Hematopoietic multipotent progenitor cell treated with erythropoietin and hydrocortisone succinate and interleukin-3 and kit ligand, for 15 days (in vitro differentiated cells): ENCODE measurements around the gene MCTS1.
A peak's percentile ranks its signal among the peaks of the same experiment; 100 is the strongest.
"Not testable (repeated sequence)": the region's sequence is repeated elsewhere in the genome, so short reads cannot be mapped to it uniquely, and the experiment has no call there.

Experiments used
- DNase-seq: peaks from one replicate; pipeline ENCODE4 v3.0.0-alpha.2; 2015; ENCODE audit warnings: low spot score

MCTS1 gene

GRCh38 chrX:120629667-120630537 is 26.0 kb downstream of the MCTS1 start, which contains the start of gene C1GALT1C1:
C1GALT1C1 (minus strand) TSS chrX:120630054; CDS start chrX:120627166, 2,888 bp downstream.
- DNase-seq = peak; percentile 92

GRCh38 chrX:120638619-120639018 is 34.7 kb downstream of the MCTS1 start:
- DNase-seq = no peak

GRCh38 chrX:120642871-120643270 is 39.0 kb downstream of the MCTS1 start:
- no peak for DNase-seq

GRCh38 chrX:120647127-120647526 is 43.2 kb downstream of the MCTS1 start:
- no peak for DNase-seq

- DNase-seq = not testable (repeated sequence)
Observed at GRCh38 chrX:120652256-120652655, 48.4 kb downstream of the MCTS1 start.

GRCh38 chrX:120653000-120653399 is 49.1 kb downstream of the MCTS1 start:
- DNase-seq = no peak

GRCh38 chrX:120660637-120661036 is 56.7 kb downstream of the MCTS1 start:
- DNase-seq = no peak
